Inflammatory macrophage treated with lipopolysaccharide for 4 hours (primary cell): Measurements from ENCODE around the gene POC5.

Experiments
- DNase-seq: peaks from one replicate; pipeline ENCODE4 v3.0.0-alpha.2; 2020

The POC5 gene

GRCh38 chr5:75656311-75657003 is 60.8 kb downstream of the POC5 start:
- DNase-seq, result peak; percentile 31

- DNase-seq, result no peak
Measured at GRCh38 chr5:75654693-75655295, 62.4 kb downstream of the POC5 start.

- no peak for DNase-seq
Measured at GRCh38 chr5:75653521-75653920, 63.7 kb downstream of the POC5 start.

- DNase-seq, result no peak
Measured at GRCh38 chr5:75651575-75652238, 65.5 kb downstream of the POC5 start.

- no peak for DNase-seq
Measured at GRCh38 chr5:75648712-75649111, 68.5 kb downstream of the POC5 start.

GRCh38 chr5:75640826-75641225 is 76.4 kb downstream of the POC5 start:
- DNase-seq, result no peak

- DNase-seq, result no peak
Measured at GRCh38 chr5:75640395-75640794, 76.8 kb downstream of the POC5 start.

- DNase-seq, result no peak
Measured at GRCh38 chr5:75639535-75640311, 77.5 kb downstream of the POC5 start.

- DNase-seq, result no peak
Measured at GRCh38 chr5:75637949-75638348, 79.3 kb downstream of the POC5 start.

GRCh38 chr5:75632321-75632720 is 84.9 kb downstream of the POC5 start:
- no peak for DNase-seq

- no peak for DNase-seq
Measured at GRCh38 chr5:75630875-75631274, 86.4 kb downstream of the POC5 start.

- no peak for DNase-seq
Measured at GRCh38 chr5:75627801-75628200, 89.4 kb downstream of the POC5 start.

- no peak for DNase-seq
Measured at GRCh38 chr5:75626959-75627358, 90.3 kb downstream of the POC5 start.
